ENCODE data around the gene ADD2.

GRCh38 chr2:70668432-70668831 lies 99.6 kb downstream of the ADD2 start:
- TF ChIP-seq CTCF (IDR thresholded peaks at IDR 0.05) (no peak), POLR2A (IDR thresholded peaks at IDR 0.05) (no peak)
